HEK293 (cell line): ENCODE results near the gene CNTFR.

Experiments used
- MYNN ChIP-seq: fragments of 450-650 bp; formaldehyde crosslinking; IDR thresholded peaks from 2 replicates; pipeline ENCODE4 v1.5.1; 2016; ENCODE audit warnings: missing biosample characterization, missing genetic modification characterization, borderline replicate concordance
- ZBTB8A ChIP-seq: fragments of 450-650 bp; formaldehyde crosslinking; IDR thresholded peaks from 2 replicates; pipeline ENCODE4 v1.5.1; 2016; ENCODE audit warnings: missing biosample characterization, missing genetic modification characterization
- ZEB2 ChIP-seq: fragments of 450-650 bp; formaldehyde crosslinking; IDR thresholded peaks from 2 replicates; pipeline ENCODE4 v1.5.1; 2016; ENCODE audit warnings: missing biosample characterization, missing genetic modification characterization
- ZNF362 ChIP-seq: fragments of 450-650 bp; formaldehyde crosslinking; IDR thresholded peaks from 2 replicates; pipeline ENCODE4 v1.5.1; 2016; ENCODE audit warnings: missing biosample characterization, missing genetic modification characterization
- ZNF394 ChIP-seq: fragments of 450-650 bp; formaldehyde crosslinking; IDR thresholded peaks from 2 replicates; pipeline ENCODE4 v1.5.1; 2016; ENCODE audit warnings: missing biosample characterization, missing genetic modification characterization, mild to moderate bottlenecking, moderate library complexity, borderline replicate concordance
- ZNF670 ChIP-seq: fragments of 450-650 bp; formaldehyde crosslinking; IDR thresholded peaks from 2 replicates; pipeline ENCODE4 v1.5.1; 2016; ENCODE audit warnings: missing biosample characterization, missing genetic modification characterization, low read depth

- TF ChIP-seq ZBTB8A (tag by site-specific recombination) (no peak), ZEB2 (no peak), MYNN (no peak), ZNF670 (tag by site-specific recombination) (no peak), ZNF362 (tag by site-specific recombination) (no peak), ZNF394 (tag by site-specific recombination) (no peak)
These were observed 2.3 kb downstream of the CNTFR start for GRCh38 chr9:34587271-34587670.
